ENCODE results near the gene TMCC2. TPM values are rescaled to one million over a fixed set of nuclear protein-coding genes. Genes with fewer than 3 reads are reported as not detected.
A peak's percentile ranks its signal among the peaks of the same experiment; 100 is the strongest.

TMCC2 gene
- total and polyA plus RNA-seq, 2 of the 8 experiments (the other 6 are each of a cell fraction or from before 2014, with no cell fraction given): 6.7 to 6.8 TPM

DNA sequence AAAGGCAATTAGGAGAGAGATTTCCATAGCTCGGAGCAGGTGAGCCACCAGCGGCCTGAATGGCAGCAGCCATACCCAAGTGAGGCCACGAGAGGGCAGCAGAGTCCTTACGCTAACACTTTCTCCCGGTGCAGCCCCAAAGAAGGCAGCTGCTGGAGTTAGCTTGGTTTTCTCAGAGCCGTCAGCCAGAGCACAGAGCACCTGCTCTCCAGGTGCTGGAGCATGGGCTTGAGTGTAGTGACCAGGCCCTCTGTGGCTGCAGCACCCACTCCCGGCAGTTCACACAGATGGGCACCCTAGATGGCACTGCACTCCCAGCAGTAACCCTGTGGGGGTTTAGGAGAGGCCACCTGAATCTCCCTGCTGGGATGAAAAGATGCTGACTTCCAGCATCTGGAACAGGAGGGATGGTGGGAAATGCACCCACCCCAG, 45.8 kb downstream of the TMCC2 start:
- peak overlapping the region; percentile 88; the same call in 1 of the 2 replicates for H2BK15ac ChIP-seq (ENCODE audit: low read length)
- no peak overlapping the region for H3K4me3 ChIP-seq (ENCODE audit: extremely low read depth in 1 of 4, insufficient read depth in 2 of 4, low read depth in 3 of 4, low read length in 4 of 4)
- no peak overlapping the region for H2AFZ ChIP-seq (ENCODE audit: low read length)
- H4K8ac ChIP-seq (ENCODE audit: extremely low read depth, insufficient read depth, low read length): no peak overlapping the region
- peak overlapping the region; percentile 59 for H2BK120ac ChIP-seq (replicated peaks; ENCODE audit: low read depth, low read length)
- CTCF ChIA-PET (ENCODE audit: partially characterized antibody): interaction anchor here (0.6 to 42.6 kb wide), 36 partner anchors 8 to 935 kb away, joined by 3 to 2424 read pairs (median 4); partner anchors contain the start of genes KLHDC8A, NUAK2, RBBP5 and TMCC2
- peak overlapping the region; percentile 14 for H4K5ac ChIP-seq (ENCODE audit: insufficient read length, low read depth, low read length)
- WGBS, 2 experiments (ENCODE audit: extremely low coverage in 1 of 2, insufficient coverage in 1 of 2, insufficient read length in 1 of 2, insufficient replicate concordance in 2 of 2, low coverage in 1 of 2, low lambda C conversion rate in 2 of 2, missing lambda C conversion rate in 1 of 2): 23% methylated on average over 7 of the region's 7 CpGs; no CpG with 5 or more reads in 1 of the 2 experiments
- no peaks in the 10 kb centered on the region for H3K79me1 ChIP-seq (ENCODE audit: low read depth, low read length)
- FAIRE-seq (peak; percentile 96), DNase-seq (ENCODE audit: low read depth in 1 of 2, low spot score in 2 of 2) (peak; percentile 83 to 94)
- peaks cover 0 to 7% (median 0%) of the 10 kb centered on the region in 4 experiments; a peak in 1 of 8 replicates for H3K36me3 ChIP-seq (ENCODE audit: control insufficient read depth in 2 of 4, insufficient read depth in 4 of 4, low read length in 3 of 4)
- peak overlapping the region; percentile 99 for H2BK12ac ChIP-seq (ENCODE audit: low read depth, low read length)
- no peak overlapping the region for H3K23ac ChIP-seq (ENCODE audit: insufficient read length)
- peaks cover 0 to 2% of the 10 kb centered on the region in 2 experiments for H4K20me1 ChIP-seq (replicated peaks in 1 of 2; ENCODE audit: control insufficient read depth in 1 of 2, insufficient read depth in 2 of 2, low read length in 2 of 2)
- no peaks in the 10 kb centered on the region for H3K9me3 ChIP-seq (ENCODE audit: insufficient read depth in 2 of 2, low read depth in 1 of 2, low read length in 1 of 2)
- POLR2A ChIA-PET (ENCODE audit: partially characterized antibody): interaction anchor here (0.7 to 7.4 kb wide), 12 partner anchors 9 to 78 kb away, joined by 3 to 85 read pairs (median 6); partner anchors contain the start of gene NUAK2
- 0 out of 2 replicates have a peak overlapping the region, but pooled peaks have one; percentile 0 for H3K27ac ChIP-seq (ENCODE audit: low read depth, low read length)
- H3K14ac ChIP-seq (ENCODE audit: insufficient read length): no peak overlapping the region
- peaks cover 5 to 19% (median 11%) of the 10 kb centered on the region in 4 experiments; a peak in 6 of 7 replicates for H3K4me1 ChIP-seq (replicated peaks in 1 of 4; ENCODE audit: control insufficient read depth in 3 of 4, insufficient read depth in 4 of 4, low read length in 3 of 4)
- no peak overlapping the region for H3K4me2 ChIP-seq (ENCODE audit: insufficient read depth in 1 of 2, low read depth in 2 of 2, low read length in 2 of 2)
- H3K23me2 ChIP-seq (ENCODE audit: low read depth, low read length): no peaks in the 10 kb centered on the region
- no peaks in the 10 kb centered on the region for H3K79me2 ChIP-seq (ENCODE audit: control insufficient read depth in 1 of 2, insufficient read depth in 2 of 2, low read length in 2 of 2)
- no peaks in the 10 kb centered on the region for H3K27me3 ChIP-seq (replicated peaks in 1 of 4; ENCODE audit: control insufficient read depth in 3 of 4, extremely low read depth in 1 of 4, insufficient read depth in 3 of 4, low read length in 3 of 4)
- no peak overlapping the region for H3K9ac ChIP-seq (replicated peaks in 1 of 4; ENCODE audit: extremely low read depth in 1 of 4, low read depth in 3 of 4, low read length in 3 of 4)
- peak overlapping the region; percentile 93 for H2BK5ac ChIP-seq (ENCODE audit: low read depth, low read length)
- H2BK20ac ChIP-seq (ENCODE audit: low read length): peak overlapping the region; percentile 74; the same call in 1 of the 2 replicates
- peak overlapping the region; percentile 20 for H4K91ac ChIP-seq (replicated peaks; ENCODE audit: insufficient read length, low read length)
- H2AK5ac ChIP-seq (ENCODE audit: low read depth, low read length): 0 out of 2 replicates have a peak overlapping the region, but pooled peaks have one; percentile 3
- H3K18ac ChIP-seq (ENCODE audit: extremely low read depth, low read length): peak overlapping the region; percentile 51; the same call in 1 of the 2 replicates
- H3K4ac ChIP-seq (replicated peaks; ENCODE audit: insufficient read length, low read depth, low read length): no peak overlapping the region
- no peak overlapping the region for H3K56ac ChIP-seq (replicated peaks; ENCODE audit: insufficient read length, low read depth, low read length)
- TF ChIP-seq JUND (IDR thresholded peaks at IDR 0.05; ENCODE audit: low read length) (no peak), PHF8 (conservative IDR thresholded peaks at IDR 0.05; ENCODE audit: low read depth, low read length) (no peak), MAFK (IDR thresholded peaks at IDR 0.05; ENCODE audit: low read depth, low read length) (no peak), CBX5 (IDR thresholded peaks at IDR 0.05; ENCODE audit: low read depth, low read length) (no peak), BACH1 (IDR thresholded peaks at IDR 0.05; ENCODE audit: low read length) (no peak), CREB1 (IDR thresholded peaks at IDR 0.05) (peak; percentile 29; the same call in 1 of the 2 replicates), SIX5 (IDR thresholded peaks at IDR 0.05; ENCODE audit: low read depth, low read length) (no peak), TBP (IDR thresholded peaks at IDR 0.05; ENCODE audit: low read depth, low read length) (peak; percentile 36; the same call in 1 of the 2 replicates), SAP30 (IDR thresholded peaks at IDR 0.05; ENCODE audit: insufficient read depth, insufficient replicate concordance, low read length) (no peak), POLR2A (IDR thresholded peaks at IDR 0.05; ENCODE audit: control extremely low read depth in 1 of 2, low read depth in 2 of 2, low read length in 2 of 2) (no peak)
- TF ChIP-seq, protein P1, sequence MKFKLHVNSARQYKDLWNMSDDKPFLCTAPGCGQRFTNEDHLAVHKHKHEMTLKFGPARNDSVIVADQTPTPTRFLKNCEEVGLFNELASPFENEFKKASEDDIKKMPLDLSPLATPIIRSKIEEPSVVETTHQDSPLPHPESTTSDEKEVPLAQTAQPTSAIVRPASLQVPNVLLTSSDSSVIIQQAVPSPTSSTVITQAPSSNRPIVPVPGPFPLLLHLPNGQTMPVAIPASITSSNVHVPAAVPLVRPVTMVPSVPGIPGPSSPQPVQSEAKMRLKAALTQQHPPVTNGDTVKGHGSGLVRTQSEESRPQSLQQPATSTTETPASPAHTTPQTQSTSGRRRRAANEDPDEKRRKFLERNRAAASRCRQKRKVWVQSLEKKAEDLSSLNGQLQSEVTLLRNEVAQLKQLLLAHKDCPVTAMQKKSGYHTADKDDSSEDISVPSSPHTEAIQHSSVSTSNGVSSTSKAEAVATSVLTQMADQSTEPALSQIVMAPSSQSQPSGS (IDR thresholded peaks at IDR 0.05; ENCODE audit: low read length): peak; percentile 76; the same call in 1 of the 2 replicates
- TF ChIP-seq, protein P2, sequence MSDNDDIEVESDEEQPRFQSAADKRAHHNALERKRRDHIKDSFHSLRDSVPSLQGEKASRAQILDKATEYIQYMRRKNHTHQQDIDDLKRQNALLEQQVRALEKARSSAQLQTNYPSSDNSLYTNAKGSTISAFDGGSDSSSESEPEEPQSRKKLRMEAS (IDR thresholded peaks at IDR 0.05): peak; percentile 80

All from H1 (cell line).